ENCODE measurements around the gene CRKL.
"Not testable (repeated sequence)": the region's sequence is repeated elsewhere in the genome, so short reads cannot be mapped to it uniquely, and the experiment has no call there.

GRCh38 chr22:20939457-20940185, 22.4 kb downstream of the CRKL start:
- not testable (repeated sequence) for TF ChIP-seq POLR2A, CTCF (IDR thresholded peaks at IDR 0.05)
